BJ (cell line): ENCODE results near the gene PLXNA2. TPM values are rescaled to one million over a fixed set of nuclear protein-coding genes. Genes with fewer than 3 reads are reported as not detected.

Experiments used
- CTCF ChIA-PET: fragments of 350-600 bp; formaldehyde crosslinking; extraction: SDS; loops from one replicate; lab custom pipeline; 2021; ENCODE audit warnings: antibody characterized with exemption, inconsistent platforms; lab: Yijun Ruan, JAX
- POLR2A ChIA-PET: fragments of 300-600 bp; sonication (Branson Sonifier 250); formaldehyde crosslinking; extraction: SDS; loops from one replicate; lab custom pipeline; 2021; ENCODE audit warnings: antibody characterized with exemption; lab: Charles Lee
- DNase-seq: peaks from one replicate; pipeline ENCODE4 v3.0.0-alpha.2; 2011; ENCODE audit warnings: low read depth
- H3K27me3 ChIP-seq: 2 replicates; pipeline ENCODE4 v1.6.0; 2011; ENCODE audit warnings: low read length; ENCODE audit not compliant: control insufficient read depth, insufficient read depth
- H3K36me3 ChIP-seq: 2 replicates; pipeline ENCODE4 v1.5.1; 2011; ENCODE audit warnings: low read length; ENCODE audit not compliant: control insufficient read depth, insufficient read depth
- H3K4me3 ChIP-seq: 2 replicates; pipeline ENCODE4 v1.5.1; 2011; ENCODE audit warnings: low read depth, mild to moderate bottlenecking, control low read depth, low read length
- CTCF ChIP-seq: IDR thresholded peaks from 2 replicates; pipeline ENCODE4 v1.5.1; 2011; ENCODE audit warnings: low read depth, mild to moderate bottlenecking, control low read depth, inconsistent platforms, low read length, moderate library complexity; ENCODE audit not compliant: insufficient read depth
- polyA plus RNA-seq: library from polyadenylated mRNA; depleted of rRNA; stranded (reverse); fragments of >200 nt; gene quantifications from 2 replicates; pipeline ENCODE4 v1.2.3, GENCODE V29; 2011

Gene PLXNA2
- polyA plus RNA-seq, 1 experiment: 2.7 TPM

- DNase-seq: no peak
- H3K4me3 ChIP-seq: no peak overlapping the region
- POLR2A ChIA-PET: no interaction called here
- no peaks in the 10 kb centered on the region for H3K36me3 ChIP-seq
- no peaks in the 10 kb centered on the region for H3K27me3 ChIP-seq
- CTCF ChIA-PET: interaction anchor here (0.6 kb wide), 1 partner anchor 45 kb away, joined by 3 read pairs; no protein-coding TSS in a partner anchor
- TF ChIP-seq CTCF: no peak
Observed at GRCh38 chr1:208200116-208200515, 44.1 kb downstream of the PLXNA2 start.

GRCh38 chr1:208198236-208198635, 45.9 kb downstream of the PLXNA2 start:
- CTCF ChIA-PET: interaction anchor here (0.8 to 1.4 kb wide), 6 partner anchors 14 to 177 kb away, joined by 3 to 7 read pairs (median 4); no protein-coding TSS in a partner anchor

GRCh38 chr1:208194944-208195343, 49.2 kb downstream of the PLXNA2 start:
- H3K27me3 ChIP-seq: no peaks in the 10 kb centered on the region
- ChIA-PET POLR2A (interaction anchor here (0.7 kb wide), 1 partner anchor 376 kb away, joined by 7 read pairs; no protein-coding TSS in a partner anchor), CTCF (interaction anchor here (1.0 to 1.2 kb wide), 3 partner anchors 27 to 101 kb away, joined by 3 to 5 read pairs (median 3); no protein-coding TSS in a partner anchor)
- DNase-seq: no peak
- no peak overlapping the region for H3K4me3 ChIP-seq
- TF ChIP-seq CTCF: no peak
- no peaks in the 10 kb centered on the region for H3K36me3 ChIP-seq

More at GRCh38 chr1:208198236-208198635, 45.9 kb downstream of the PLXNA2 start:
- no peaks in the 10 kb centered on the region for H3K27me3 ChIP-seq
- no peaks in the 10 kb centered on the region for H3K36me3 ChIP-seq
- DNase-seq: no peak
- TF ChIP-seq CTCF: no peak
- H3K4me3 ChIP-seq: no peak overlapping the region
- POLR2A ChIA-PET: no interaction called here

- ChIA-PET CTCF (interaction anchor here (0.6 to 1.1 kb wide), 2 partner anchors 12 to 24 kb away, joined by 3 read pairs; no protein-coding TSS in a partner anchor), POLR2A (no interaction called here)
- Histone ChIP-seq H3K4me3 (no peak overlapping the region), H3K36me3 (no peaks in the 10 kb centered on the region), H3K27me3 (no peaks in the 10 kb centered on the region)
- TF ChIP-seq CTCF: no peak
- DNase-seq: no peak
Observed at GRCh38 chr1:208192995-208193394, 51.2 kb downstream of the PLXNA2 start.

- Histone ChIP-seq H3K36me3 (no peaks in the 10 kb centered on the region), H3K4me3 (no peak overlapping the region), H3K27me3 (no peaks in the 10 kb centered on the region)
- TF ChIP-seq CTCF: no peak
- POLR2A ChIA-PET: no interaction called here
- DNase-seq: no peak
- CTCF ChIA-PET: interaction anchor here (0.8 to 1.1 kb wide), 3 partner anchors 12 to 47 kb away, joined by 3 read pairs; no protein-coding TSS in a partner anchor
Observed at GRCh38 chr1:208190784-208191183, 53.4 kb downstream of the PLXNA2 start.
